HCT116 (cell line): ENCODE measurements around the gene CHST11. TPM values are rescaled to one million over a fixed set of nuclear protein-coding genes. Genes with fewer than 3 reads are reported as not detected.

Source experiments
- ATAC-seq: fragments of 200-7000 bp; cut with Tn5 transposase; 2 replicates; pipeline ENCODE4 v1.9.1; 2020; ENCODE audit warnings: mild to moderate bottlenecking, moderate library complexity
- BruUV-seq: library from RNA; stranded (reverse); fragments of 400-500 nt; replicated peaks from 2 replicates; lab custom pipeline; 2021; lab: Mats Ljungman, UMichigan
- CTCF ChIA-PET: fragments of 300-600 bp; sonication (Branson Sonifier 250); formaldehyde crosslinking; loops from one replicate; lab custom pipeline; 2021; ENCODE audit warnings: antibody characterized with exemption; lab: Charles Lee
- POLR2A ChIA-PET: fragments of 300-600, 350-600 bp; sonication (Branson Sonifier 250); formaldehyde crosslinking; loops from one replicate; lab custom pipeline; 2021; ENCODE audit warnings: antibody characterized with exemption; lab: Charles Lee
- RAD21 ChIA-PET, 2 experiments: fragments of 300-600 bp; sonication (Branson Sonifier 250); formaldehyde crosslinking; loops; one replicate each; lab custom pipeline; 2023; ENCODE audit warnings: low total read pairs in 2 of 2; ENCODE audit not compliant: uncharacterized antibody in 2 of 2, unreplicated experiment in 2 of 2, low non-redundant PET in 1 of 2; lab: Charles Lee
- DNase-seq: peaks from one replicate; pipeline ENCODE4 v3.0.0-alpha.2; 2010; ENCODE audit warnings: low read depth, low spot score
- H2AFZ ChIP-seq: fragments of 200-600 bp; shearing (Covaris generic), sonication (generic); 2 replicates; pipeline ENCODE4 v1.6.1; 2017; ENCODE audit warnings: low read depth, mixed run types, mixed read lengths, antibody characterized with exemption, low read length; ENCODE audit not compliant: poor library complexity, severe bottlenecking
- H3K27ac ChIP-seq: 2 replicates; pipeline ENCODE4 v1.5.1; 2012; ENCODE audit warnings: low read depth, low read length
- H3K27me3 ChIP-seq: fragments of 200-600 bp; sonication (generic); 2 replicates; pipeline ENCODE4 v1.6.1; 2016; ENCODE audit warnings: mixed run types, low read length, mixed read lengths; ENCODE audit not compliant: insufficient read depth
- H3K36me3 ChIP-seq, 2 experiments: fragments of 200-500 bp in 1 of 2; fragments of 200-600 bp in 1 of 2; sonication (Bioruptor generic) in 1 of 2; sonication (generic) in 1 of 2; 2 replicates each; pipeline versions ENCODE4 v1.5.1 to v1.6.1; 2014 to 2016; ENCODE audit warnings: low read length in 2 of 2, inconsistent platforms in 1 of 2, mixed read lengths in 1 of 2, mixed run types in 1 of 2; ENCODE audit not compliant: insufficient read depth in 2 of 2, control insufficient read depth in 1 of 2
- H3K4me1 ChIP-seq, 2 experiments: fragments of 200-600 bp in 1 of 2; sonication (generic) in 1 of 2; 2 replicates each; pipeline versions ENCODE4 v1.5.1 to v1.6.1; 2012 to 2017; ENCODE audit warnings: low read length in 2 of 2, inconsistent platforms in 1 of 2, mild to moderate bottlenecking in 1 of 2, mixed read lengths in 1 of 2, mixed run types in 1 of 2, moderate library complexity in 1 of 2; ENCODE audit not compliant: insufficient read depth in 2 of 2, control insufficient read depth in 1 of 2
- H3K4me2 ChIP-seq: fragments of 200-600 bp; sonication (generic); 2 replicates; pipeline ENCODE4 v1.6.1; 2017; ENCODE audit warnings: mixed run types, low read length, mixed read lengths
- H3K4me3 ChIP-seq, 2 experiments: fragments of 200-600 bp in 1 of 2; sonication (generic) in 1 of 2; replicated peaks in 1 of 2; 2 replicates each; pipeline ENCODE4 v1.5.1; 2011 to 2016; ENCODE audit warnings: low read length in 2 of 2, control low read depth in 1 of 2, low read depth in 1 of 2, mild to moderate bottlenecking in 1 of 2, mixed read lengths in 1 of 2, mixed run types in 1 of 2
- H3K79me2 ChIP-seq: fragments of 200-600 bp; sonication (generic); 2 replicates; pipeline ENCODE4 v1.6.1; 2017; ENCODE audit warnings: mild to moderate bottlenecking, mixed run types, low read length, moderate library complexity, mixed read lengths; ENCODE audit not compliant: insufficient read depth
- H3K9ac ChIP-seq: fragments of 200-600 bp; sonication (generic); 2 replicates; pipeline ENCODE4 v1.6.1; 2016; ENCODE audit warnings: low read length, mixed read lengths
- H3K9me2 ChIP-seq: fragments of 200-600 bp; sonication (generic), shearing (Covaris generic); 2 replicates; pipeline ENCODE4 v1.6.1; 2017; ENCODE audit warnings: mixed run types, mild to moderate bottlenecking, moderate library complexity; ENCODE audit not compliant: insufficient read depth
- H3K9me3 ChIP-seq, 2 experiments: fragments of 200-500 bp in 1 of 2; fragments of 200-600 bp in 1 of 2; sonication (Bioruptor generic) in 1 of 2; sonication (generic) in 1 of 2; 2 replicates each; pipeline ENCODE4 v1.6.1; 2014 to 2017; ENCODE audit warnings: low read length in 2 of 2, mixed read lengths in 2 of 2, inconsistent platforms in 1 of 2, low read depth in 1 of 2, mild to moderate bottlenecking in 1 of 2, mixed run types in 1 of 2, moderate library complexity in 1 of 2; ENCODE audit not compliant: control insufficient read depth in 1 of 2, insufficient read depth in 1 of 2
- H4K20me1 ChIP-seq: fragments of 200-600 bp; sonication (generic), shearing (Covaris generic); 2 replicates; pipeline ENCODE4 v1.6.1; 2017; ENCODE audit warnings: mixed run types, mild to moderate bottlenecking, moderate library complexity; ENCODE audit not compliant: insufficient read depth
- ATF3 ChIP-seq: IDR thresholded peaks from 2 replicates; pipeline ENCODE4 v1.6.1; 2012
- CBX3 ChIP-seq: IDR thresholded peaks from 2 replicates; pipeline ENCODE4 v1.6.1; 2012; ENCODE audit warnings: low read depth
- CEBPB ChIP-seq: IDR thresholded peaks from 2 replicates; pipeline ENCODE4 v1.6.1; 2012; ENCODE audit warnings: low read depth
- EGR1 ChIP-seq: IDR thresholded peaks from 2 replicates; pipeline ENCODE4 v1.6.1; 2012; ENCODE audit warnings: low read depth
- ELF1 ChIP-seq: IDR thresholded peaks from 2 replicates; pipeline ENCODE4 v1.6.1; 2012; ENCODE audit warnings: low read depth, borderline replicate concordance
- EZH2phosphoT487 ChIP-seq: fragments of 200-600 bp; IDR thresholded peaks from 2 replicates; pipeline ENCODE4 v1.6.1; 2018; ENCODE audit warnings: antibody characterized with exemption, borderline replicate concordance
- JUND ChIP-seq: IDR thresholded peaks from 2 replicates; pipeline ENCODE4 v1.6.1; 2012
- MAX ChIP-seq: IDR thresholded peaks from 2 replicates; pipeline ENCODE4 v1.6.1; 2012
- POLR2AphosphoS5 ChIP-seq: IDR thresholded peaks from 2 replicates; pipeline ENCODE4 v1.6.1; 2011; ENCODE audit warnings: mild to moderate bottlenecking, low read depth, low read length, moderate library complexity
- RAD21 ChIP-seq: IDR thresholded peaks from 2 replicates; pipeline ENCODE4 v1.6.1; 2012; ENCODE audit warnings: low read depth, mild to moderate bottlenecking
- REST ChIP-seq: IDR thresholded peaks from 2 replicates; pipeline ENCODE4 v1.6.1; 2012; ENCODE audit warnings: low read depth
- SIN3A ChIP-seq: IDR thresholded peaks from 2 replicates; pipeline ENCODE4 v1.6.1; 2012; ENCODE audit warnings: low read depth
- SRF ChIP-seq: IDR thresholded peaks from 2 replicates; pipeline ENCODE4 v1.6.1; 2012; ENCODE audit warnings: low read depth
- TCF7L2 ChIP-seq: IDR thresholded peaks from 2 replicates; pipeline ENCODE4 v1.7.0; 2011; ENCODE audit warnings: borderline replicate concordance, inconsistent platforms; ENCODE audit not compliant: insufficient read depth, insufficient read length; ENCODE audit errors: extremely low read depth
- ZBTB33 ChIP-seq: IDR thresholded peaks from 2 replicates; pipeline ENCODE4 v1.6.1; 2011; ENCODE audit warnings: mild to moderate bottlenecking, low read length, moderate library complexity; ENCODE audit not compliant: insufficient replicate concordance; ENCODE audit errors: extremely low read depth
- ZFX ChIP-seq: fragments of 450-650 bp; IDR thresholded peaks from 2 replicates; pipeline ENCODE4 v1.6.1; 2017
- ZNF274 ChIP-seq: fragments of 200-500 bp; sonication (Bioruptor generic); IDR thresholded peaks from 2 replicates; pipeline ENCODE4 v1.6.1; 2014; ENCODE audit warnings: mild to moderate bottlenecking, low read depth, low read length, inconsistent platforms
- intact Hi-C: fragments of 100-400 bp; cut with micrococcal nuclease; formaldehyde crosslinking; loops from 2 replicates; pipeline ENCODE4 v1.10.0; 2022
- total RNA-seq: library from RNA; stranded (reverse); gene quantifications from one replicate; pipeline ENCODE4 v1.2.1, GENCODE V29; 2021; ENCODE audit not compliant: unreplicated experiment

Gene CHST11
- total RNA-seq, 1 experiment from 2014 or later = 10.1 TPM

- TF ChIP-seq MAX (no peak), RAD21 (no peak), EGR1 (no peak), SIN3A (no peak)
These were observed 304.9 kb downstream of the CHST11 start (continued) for GRCh38 chr12:104761611-104762010.

- H3K27me3 ChIP-seq = no peaks in the 10 kb centered on the region
- no peaks in the 10 kb centered on the region for H3K4me1 ChIP-seq
- CTCF ChIA-PET = interaction anchor here (0.7 kb wide), 1 partner anchor 33 kb away, joined by 3 read pairs; no protein-coding TSS in a partner anchor
- H3K27ac ChIP-seq = no peak overlapping the region
- intact Hi-C loops = no loop called here
- H3K4me2 ChIP-seq = no peak overlapping the region
- POLR2A ChIA-PET = no interaction called here
- H3K79me2 ChIP-seq = no peaks in the 10 kb centered on the region
- no peaks in the 10 kb centered on the region for H3K9me3 ChIP-seq
- no peak overlapping the region for H2AFZ ChIP-seq
- TF ChIP-seq EGR1 (no peak), ZFX (no peak), ZBTB33 (no peak), REST (no peak), ELF1 (no peak), SRF (no peak), TCF7L2 (no peak), POLR2AphosphoS5 (no peak), ZNF274 (no peak), JUND (no peak), MAX (no peak), CEBPB (no peak), CBX3 (no peak), EZH2phosphoT487 (no peak), ATF3 (no peak)
- no peaks in the 10 kb centered on the region for H3K36me3 ChIP-seq
- H3K9ac ChIP-seq = no peak overlapping the region
- no peaks in the 10 kb centered on the region for H3K9me2 ChIP-seq
- no peak overlapping the region for H3K4me3 ChIP-seq
- RAD21 ChIA-PET = no interaction called here
- no peaks in the 10 kb centered on the region for H4K20me1 ChIP-seq
- DNase-seq (no peak), ATAC-seq (no peak)
- BruUV-seq = no TSS peak
These were observed 306.5 kb downstream of the CHST11 start for GRCh38 chr12:104763168-104763805.
